GM19240 (cell line): ENCODE data around the gene GJA4.
"Not testable (repeated sequence)": the region's sequence is repeated elsewhere in the genome, so short reads cannot be mapped to it uniquely, and the experiment has no call there.

Experiments
- DNase-seq: peaks from one replicate; pipeline ENCODE4 v3.0.0; 2011; ENCODE audit warnings: low spot score; ENCODE audit not compliant: insufficient read length

Gene GJA4

GRCh38 chr1:34768856-34769255, 23.9 kb upstream of the GJA4 start:
- DNase-seq = no peak

- no peak for DNase-seq
These were observed 21.8 kb upstream of the GJA4 start for GRCh38 chr1:34770891-34771504.

GRCh38 chr1:34771573-34772371, 21.0 kb upstream of the GJA4 start:
- DNase-seq = no peak

- DNase-seq = not testable (repeated sequence)
These were observed 19.7 kb upstream of the GJA4 start for GRCh38 chr1:34773114-34773513.

GRCh38 chr1:34774957-34775356, 17.8 kb upstream of the GJA4 start:
- DNase-seq = no peak

- DNase-seq = no peak
These were observed 15.9 kb upstream of the GJA4 start for GRCh38 chr1:34776911-34777310.

- no peak for DNase-seq
These were observed 15.1 kb upstream of the GJA4 start for GRCh38 chr1:34777519-34778321.

- DNase-seq = no peak
These were observed 14.4 kb upstream of the GJA4 start for GRCh38 chr1:34778381-34778780.

- DNase-seq = no peak
These were observed 13.8 kb upstream of the GJA4 start for GRCh38 chr1:34779005-34779404.

GRCh38 chr1:34779526-34779925, 13.3 kb upstream of the GJA4 start:
- no peak for DNase-seq

GRCh38 chr1:34779962-34780361, 12.8 kb upstream of the GJA4 start:
- no peak for DNase-seq

GRCh38 chr1:34780528-34780927, 12.3 kb upstream of the GJA4 start:
- no peak for DNase-seq

GRCh38 chr1:34781071-34781843, 11.5 kb upstream of the GJA4 start, which contains the start of gene GJB3:
Gene GJB3 (plus strand): TSS chr1:34781214. CDS start chr1:34784763, 3,549 bp downstream.
- DNase-seq = no peak

- DNase-seq = no peak
These were observed 10.9 kb upstream of the GJA4 start for GRCh38 chr1:34781844-34782391.

GRCh38 chr1:34784751-34785221, 8.0 kb upstream of the GJA4 start:
- no peak for DNase-seq

GRCh38 chr1:34785231-34785874, 7.4 kb upstream of the GJA4 start:
- no peak for DNase-seq

GRCh38 chr1:34785875-34786470, 6.8 kb upstream of the GJA4 start:
- DNase-seq = no peak

- peak; percentile 70 for DNase-seq
These were observed 6.1 kb upstream of the GJA4 start for GRCh38 chr1:34786521-34787325.
